DOHH2 (cell line): ENCODE results near the gene IGF2BP3.

Experiments
- H3F3A ChIP-seq: fragments of 200-600 bp; sonication (generic), shearing (Covaris generic); 2 replicates; pipeline ENCODE4 v1.6.0; 2016; ENCODE audit warnings: antibody characterized with exemption, mild to moderate bottlenecking; ENCODE audit not compliant: control insufficient read depth, insufficient read depth
- H3K27ac ChIP-seq: fragments of 200-600 bp; sonication (generic); 2 replicates; pipeline ENCODE4 v1.5.1; 2014; ENCODE audit warnings: low read depth, mild to moderate bottlenecking, low read length, moderate library complexity
- H3K27me3 ChIP-seq: fragments of 200-600 bp; sonication (generic); 2 replicates; pipeline ENCODE4 v1.6.1; 2014; ENCODE audit warnings: mild to moderate bottlenecking, low read length, mixed read lengths; ENCODE audit not compliant: control insufficient read depth
- H3K36me3 ChIP-seq: fragments of 200-600 bp; sonication (generic); 2 replicates; pipeline ENCODE4 v1.6.1; 2014; ENCODE audit warnings: mild to moderate bottlenecking, low read length, moderate library complexity, mixed read lengths; ENCODE audit not compliant: control insufficient read depth
- H3K4me1 ChIP-seq: fragments of 200-600 bp; sonication (generic); 2 replicates; pipeline ENCODE4 v1.6.1; 2014; ENCODE audit warnings: mild to moderate bottlenecking, low read length, mixed read lengths; ENCODE audit not compliant: control insufficient read depth
- H3K4me2 ChIP-seq: fragments of 200-600 bp; sonication (generic); 2 replicates; pipeline ENCODE4 v1.6.0; 2014; ENCODE audit warnings: mild to moderate bottlenecking, low read length, moderate library complexity
- H3K4me3 ChIP-seq: fragments of 200-600 bp; sonication (generic); 2 replicates; pipeline ENCODE4 v1.5.1; 2014; ENCODE audit warnings: mild to moderate bottlenecking, low read length, mixed read lengths
- H3K79me2 ChIP-seq: fragments of 200-600 bp; sonication (generic); 2 replicates; pipeline ENCODE4 v1.6.1; 2014; ENCODE audit warnings: mild to moderate bottlenecking, low read length, mixed read lengths; ENCODE audit not compliant: control insufficient read depth
- H3K9me2 ChIP-seq: fragments of 200-600 bp; sonication (generic); replicated peaks from 2 replicates; pipeline ENCODE4 v1.6.1; 2014; ENCODE audit warnings: mild to moderate bottlenecking, low read length, mixed read lengths; ENCODE audit not compliant: control insufficient read depth
- H3K9me3 ChIP-seq: fragments of 200-600 bp; sonication (generic); 2 replicates; pipeline ENCODE4 v1.6.1; 2014; ENCODE audit warnings: antibody characterized with exemption, low read length, mixed read lengths; ENCODE audit not compliant: control insufficient read depth, insufficient read depth
- H4K20me1 ChIP-seq: fragments of 200-600 bp; sonication (generic); 2 replicates; pipeline ENCODE4 v1.6.0; 2014; ENCODE audit warnings: low read depth, mild to moderate bottlenecking, antibody characterized with exemption, low read length, moderate library complexity; ENCODE audit not compliant: control insufficient read depth, insufficient read depth
- CTCF ChIP-seq: fragments of 200-600 bp; sonication (generic); IDR thresholded peaks from one replicate; pipeline ENCODE4 v1.5.1; 2014; ENCODE audit warnings: antibody characterized with exemption, mild to moderate bottlenecking, low read depth, low read length; ENCODE audit not compliant: poor library complexity, severe bottlenecking
- EZH2phosphoT487 ChIP-seq: fragments of 200-600 bp; sonication (generic); IDR thresholded peaks from 2 replicates; pipeline ENCODE4 v1.6.1; 2017; ENCODE audit warnings: borderline replicate concordance, mild to moderate bottlenecking, antibody characterized with exemption, low read length, moderate library complexity, mixed read lengths

Gene IGF2BP3

DNA sequence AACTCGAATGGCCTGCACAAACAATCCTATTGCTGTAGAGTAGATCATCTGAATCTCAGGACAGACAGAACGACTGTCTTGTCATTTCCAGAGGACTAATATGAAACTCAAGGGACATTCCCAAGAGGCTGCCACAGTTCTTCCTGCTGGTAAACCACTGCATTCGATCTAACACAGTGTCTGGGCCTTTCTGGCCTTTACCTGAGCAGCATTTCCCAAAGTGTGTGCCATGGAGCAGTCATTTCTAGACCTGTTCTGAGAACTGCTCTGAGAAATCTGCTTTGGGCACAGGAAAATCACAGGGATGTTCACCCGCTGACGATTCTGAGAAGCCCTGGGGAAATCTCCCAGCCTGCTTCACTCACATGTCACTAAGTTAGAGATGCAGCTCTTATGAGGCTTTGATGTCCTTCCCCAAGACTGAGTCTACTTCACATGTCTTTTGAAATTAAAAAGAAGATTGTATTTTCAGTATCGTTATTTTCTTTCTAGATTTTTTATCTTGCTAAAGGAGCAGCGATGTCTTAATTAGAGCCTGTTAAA, 205.3 kb downstream of the IGF2BP3 start:
- Histone ChIP-seq H4K20me1 (no peaks in the 10 kb centered on the region), H3K27ac (no peak overlapping the region), H3K36me3 (no peaks in the 10 kb centered on the region), H3K4me2 (no peak overlapping the region), H3K9me2 (no peaks in the 10 kb centered on the region), H3K4me1 (peaks cover 16% of the 10 kb centered on the region), H3F3A (no peaks in the 10 kb centered on the region), H3K27me3 (peaks cover under 1% of the 10 kb centered on the region; the same call in 1 of the 2 replicates), H3K9me3 (no peaks in the 10 kb centered on the region), H3K4me3 (no peak overlapping the region), H3K79me2 (no peaks in the 10 kb centered on the region)
- TF ChIP-seq EZH2phosphoT487 (no peak), CTCF (no peak)

DNA sequence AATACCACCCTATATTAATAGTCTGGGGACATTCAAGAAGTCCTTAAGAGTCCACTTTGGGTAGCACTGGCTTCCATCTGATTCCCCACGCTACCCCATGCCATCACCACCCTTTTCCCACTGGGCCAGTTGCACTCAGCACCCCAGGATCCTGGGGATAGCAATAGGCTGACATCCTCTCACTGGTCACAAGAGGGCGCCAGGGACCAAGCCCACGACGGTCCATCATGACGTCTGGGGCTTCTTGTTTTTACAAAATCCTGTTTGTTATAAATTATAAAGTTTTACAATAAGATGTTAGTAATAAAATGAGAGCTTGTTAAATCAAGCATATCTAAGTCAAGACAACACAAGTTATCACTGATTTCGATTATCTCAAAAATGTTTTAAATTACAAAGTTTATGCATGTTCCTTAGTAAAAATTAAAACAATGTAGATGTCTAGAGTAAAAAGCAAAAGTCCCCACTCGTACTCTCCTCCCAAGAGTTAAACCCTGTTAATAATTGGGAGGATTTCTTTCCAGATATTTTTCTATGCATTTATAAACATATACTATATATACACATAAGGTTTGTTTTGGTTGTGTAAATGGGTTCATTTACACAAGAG, 208.3 kb downstream of the IGF2BP3 start:
- H3K4me3 ChIP-seq = no peak overlapping the region
- no peaks in the 10 kb centered on the region for H4K20me1 ChIP-seq
- no peaks in the 10 kb centered on the region for H3K79me2 ChIP-seq
- TF ChIP-seq CTCF = peak; percentile 90
- no peak for TF ChIP-seq EZH2phosphoT487
- H3F3A ChIP-seq = no peaks in the 10 kb centered on the region
- peaks cover 16% of the 10 kb centered on the region for H3K27me3 ChIP-seq
- H3K9me3 ChIP-seq = no peaks in the 10 kb centered on the region
- peaks cover 16% of the 10 kb centered on the region for H3K4me1 ChIP-seq
- H3K4me2 ChIP-seq = peak overlapping the region; percentile 28
- H3K27ac ChIP-seq = no peak overlapping the region
- no peaks in the 10 kb centered on the region for H3K9me2 ChIP-seq
- H3K36me3 ChIP-seq = no peaks in the 10 kb centered on the region

GRCh38 chr7:23260371-23260770, 209.9 kb downstream of the IGF2BP3 start:
- Histone ChIP-seq H3K79me2 (no peaks in the 10 kb centered on the region), H3K9me3 (no peaks in the 10 kb centered on the region), H3F3A (no peaks in the 10 kb centered on the region), H3K4me3 (no peak overlapping the region), H3K36me3 (no peaks in the 10 kb centered on the region), H3K4me1 (peaks cover 16% of the 10 kb centered on the region), H4K20me1 (no peaks in the 10 kb centered on the region), H3K27me3 (peaks cover 21% of the 10 kb centered on the region), H3K9me2 (no peaks in the 10 kb centered on the region), H3K27ac (no peak overlapping the region), H3K4me2 (no peak overlapping the region)
- TF ChIP-seq CTCF (no peak), EZH2phosphoT487 (no peak)
